IMR-90 (cell line): ENCODE data around the gene TTC39C. TPM values are rescaled to one million over a fixed set of nuclear protein-coding genes. Genes with fewer than 3 reads are reported as not detected.

Experiments
- ATAC-seq: fragments of 200-7000 bp; cut with Tn5 transposase; 2 replicates; pipeline ENCODE4 v1.9.1; 2020; ENCODE audit warnings: low read depth, mild to moderate bottlenecking, moderate library complexity
- BruUV-seq: library from RNA; stranded (reverse); fragments of 400-500 nt; replicated peaks from 2 replicates; lab custom pipeline; 2021; lab: Mats Ljungman, UMichigan
- CTCF ChIA-PET: fragments of 300-600 bp; formaldehyde crosslinking; extraction: SDS; loops from one replicate; lab custom pipeline; 2021; ENCODE audit warnings: antibody characterized with exemption; lab: Yijun Ruan, JAX
- POLR2A ChIA-PET: fragments of 300-600 bp; sonication (Branson Sonifier 250); formaldehyde crosslinking; loops from one replicate; lab custom pipeline; 2022; ENCODE audit warnings: antibody characterized with exemption; ENCODE audit not compliant: unreplicated experiment; lab: Charles Lee
- DNase-seq: peaks from one replicate; pipeline ENCODE4 v3.0.0; 2013
- H2AFZ ChIP-seq: replicated peaks from 2 replicates; pipeline ENCODE3; 2013; ENCODE audit warnings: low read length, mild to moderate bottlenecking; ENCODE audit not compliant: poor library complexity
- H2AK5ac ChIP-seq: 2 replicates; pipeline ENCODE4 v1.6.1; 2013; ENCODE audit warnings: low read depth, low read length, inconsistent platforms
- H2AK9ac ChIP-seq: replicated peaks from 2 replicates; pipeline ENCODE3; 2013; ENCODE audit warnings: mild to moderate bottlenecking, low read depth, low read length, moderate library complexity; ENCODE audit not compliant: poor library complexity
- H2BK120ac ChIP-seq: 2 replicates; pipeline ENCODE4 v1.6.1; 2013; ENCODE audit warnings: low read depth, low read length, inconsistent platforms
- H2BK15ac ChIP-seq: 3 replicates; pipeline ENCODE4 v1.6.1; 2013; ENCODE audit warnings: low read depth, low read length, inconsistent platforms
- H2BK20ac ChIP-seq: 2 replicates; pipeline ENCODE4 v1.6.1; 2013; ENCODE audit warnings: low read depth, mild to moderate bottlenecking, inconsistent platforms, low read length, moderate library complexity
- H2BK5ac ChIP-seq: 2 replicates; pipeline ENCODE4 v1.6.1; 2013; ENCODE audit warnings: mild to moderate bottlenecking, low read depth, low read length, inconsistent platforms; ENCODE audit not compliant: poor library complexity, severe bottlenecking
- H3K14ac ChIP-seq: replicated peaks from 2 replicates; pipeline ENCODE4 v1.6.1; 2013; ENCODE audit warnings: low read depth, low read length, inconsistent platforms
- H3K18ac ChIP-seq: 2 replicates; pipeline ENCODE4 v1.6.1; 2013; ENCODE audit warnings: low read depth, low read length, control low read depth
- H3K23ac ChIP-seq: 2 replicates; pipeline ENCODE4 v1.6.1; 2013; ENCODE audit warnings: low read depth, low read length, inconsistent platforms
- H3K27ac ChIP-seq: 2 replicates; pipeline ENCODE4 v1.5.1; 2013; ENCODE audit warnings: mild to moderate bottlenecking, control low read depth, low read length; ENCODE audit not compliant: insufficient read depth
- H3K27me3 ChIP-seq: 2 replicates; pipeline ENCODE4 v1.6.1; 2013; ENCODE audit warnings: low read length; ENCODE audit not compliant: control insufficient read depth, insufficient read depth
- H3K36me3 ChIP-seq: 2 replicates; pipeline ENCODE4 v1.6.1; 2013; ENCODE audit warnings: low read length, mixed read lengths; ENCODE audit not compliant: control insufficient read depth, insufficient read depth
- H3K4ac ChIP-seq: 2 replicates; pipeline ENCODE4 v1.6.1; 2013; ENCODE audit warnings: low read depth, low read length, inconsistent platforms
- H3K4me1 ChIP-seq: 2 replicates; pipeline ENCODE4 v1.6.1; 2013; ENCODE audit warnings: low read length, mixed read lengths; ENCODE audit not compliant: control insufficient read depth, insufficient read depth
- H3K4me2 ChIP-seq: 2 replicates; pipeline ENCODE4 v1.6.1; 2013; ENCODE audit warnings: low read depth, mild to moderate bottlenecking, control low read depth, low read length, moderate library complexity
- H3K4me3 ChIP-seq: 2 replicates; pipeline ENCODE4 v1.5.1; 2013; ENCODE audit warnings: low read depth, mild to moderate bottlenecking, control low read depth, low read length, moderate library complexity; ENCODE audit not compliant: insufficient read depth
- H3K56ac ChIP-seq: 2 replicates; pipeline ENCODE4 v1.6.1; 2013; ENCODE audit warnings: low read length, inconsistent platforms; ENCODE audit not compliant: insufficient read depth; ENCODE audit errors: extremely low read depth
- H3K79me1 ChIP-seq, 2 experiments: 2 replicates each; pipeline ENCODE4 v1.6.1; 2013; ENCODE audit warnings: low read length in 2 of 2, inconsistent platforms in 1 of 2, low read depth in 1 of 2
- H3K9ac ChIP-seq: 2 replicates; pipeline ENCODE4 v1.6.1; 2013; ENCODE audit warnings: low read depth, low read length, control low read depth
- H3K9me1 ChIP-seq: 2 replicates; pipeline ENCODE4 v1.6.1; 2013; ENCODE audit warnings: low read length, inconsistent platforms; ENCODE audit not compliant: insufficient read depth
- H3K9me3 ChIP-seq: 2 replicates; pipeline ENCODE4 v1.6.1; 2013; ENCODE audit warnings: low read length; ENCODE audit not compliant: control insufficient read depth, insufficient read depth
- H4K20me1 ChIP-seq: 2 replicates; pipeline ENCODE4 v1.6.1; 2013; ENCODE audit warnings: low read length, inconsistent platforms; ENCODE audit not compliant: insufficient read depth
- H4K5ac ChIP-seq: 2 replicates; pipeline ENCODE4 v1.6.1; 2013; ENCODE audit warnings: mild to moderate bottlenecking, low read depth, low read length, control low read depth
- H4K8ac ChIP-seq, 2 experiments: 2 replicates each; pipeline ENCODE4 v1.6.1; 2013; ENCODE audit warnings: low read depth in 2 of 2, low read length in 2 of 2, control low read depth in 1 of 2, inconsistent platforms in 1 of 2
- H4K91ac ChIP-seq: 2 replicates; pipeline ENCODE4 v1.6.1; 2013; ENCODE audit warnings: low read depth, low read length, inconsistent platforms; ENCODE audit not compliant: insufficient read depth
- BHLHE40 ChIP-seq: fragments of 150-350 bp; IDR thresholded peaks from 2 replicates; pipeline ENCODE4 v1.6.1; 2016; ENCODE audit warnings: mild to moderate bottlenecking, low read depth, low read length
- CHD1 ChIP-seq: IDR thresholded peaks from 2 replicates; pipeline ENCODE4 v1.6.1; 2012; ENCODE audit warnings: low read depth, low read length, improper control_type of control experiment
- FOS ChIP-seq: fragments of 150-350 bp; IDR thresholded peaks from 2 replicates; pipeline ENCODE4 v1.6.1; 2016; ENCODE audit warnings: low read depth, low read length
- MAFK ChIP-seq: IDR thresholded peaks from 2 replicates; pipeline ENCODE4 v1.6.1; 2012; ENCODE audit warnings: low read depth, low read length, improper control_type of control experiment
- MAZ ChIP-seq: IDR thresholded peaks from 2 replicates; pipeline ENCODE4 v1.6.1; 2012; ENCODE audit warnings: low read depth, mild to moderate bottlenecking, low read length, improper control_type of control experiment, moderate library complexity, borderline replicate concordance
- NFE2L2 ChIP-seq: fragments of 150-350 bp; IDR thresholded peaks from 2 replicates; pipeline ENCODE4 v1.6.1; 2016; ENCODE audit warnings: low read depth, mild to moderate bottlenecking, low read length
- POLR2A ChIP-seq: IDR thresholded peaks from 2 replicates; pipeline ENCODE4 v1.6.1; 2012; ENCODE audit warnings: mild to moderate bottlenecking, low read depth, low read length
- RAD21 ChIP-seq: IDR thresholded peaks from 2 replicates; pipeline ENCODE4 v1.6.1; 2012; ENCODE audit warnings: low read length, improper control_type of control experiment
- RCOR1 ChIP-seq: IDR thresholded peaks from 2 replicates; pipeline ENCODE4 v1.6.1; 2012; ENCODE audit warnings: mild to moderate bottlenecking, low read length, improper control_type of control experiment; ENCODE audit not compliant: insufficient replicate concordance
- SMC3 ChIP-seq: fragments of 150-350 bp; IDR thresholded peaks from 2 replicates; pipeline ENCODE4 v1.6.1; 2016; ENCODE audit warnings: low read depth, mild to moderate bottlenecking, antibody characterized with exemption, low read length, moderate library complexity
- USF2 ChIP-seq: fragments of 150-350 bp; IDR thresholded peaks from 2 replicates; pipeline ENCODE4 v1.6.1; 2017; ENCODE audit warnings: mild to moderate bottlenecking, antibody characterized with exemption, low read length, low read depth
- WGBS, 2 experiments: methylation state at CpG; one replicate each; pipeline versions ENCODE4 v1.1.5 to v1.1.7; 2013; ENCODE audit warnings: missing lambda C conversion rate in 2 of 2; ENCODE audit not compliant: insufficient read length in 1 of 2; ENCODE audit errors: extremely low coverage in 2 of 2; 5-methylcytosine and 5-hydroxymethylcytosine counted together
- dilution Hi-C: fragments of 300-500 bp; cut with HindIII; formaldehyde crosslinking; loops from one replicate; pipeline ENCODE4 v1.14.3; 2018; ENCODE audit warnings: low sequenced_read_pairs; ENCODE audit not compliant: unreplicated experiment
- in situ Hi-C: fragments of 300-500 bp; cut with MboI; formaldehyde crosslinking; loops from 3 replicates; pipeline ENCODE4 v1.14.3; 2019; ENCODE audit warnings: low sequenced_read_pairs, inconsistent platforms, mixed read lengths
- intact Hi-C: fragments of 100-400 bp; cut with micrococcal nuclease; formaldehyde crosslinking; loops from 2 replicates; pipeline ENCODE4 v1.10.0; 2022
- polyA plus RNA-seq, 3 experiments: library from polyadenylated mRNA; depleted of rRNA; stranded (reverse); fragments of >200 nt; gene quantifications; 2 replicates each; pipeline ENCODE4 v1.2.3, GENCODE V29; 2012; ENCODE audit warnings: low replicate concordance in 1 of 3
- total RNA-seq: library from RNA; depleted of rRNA; stranded (reverse); fragments of >200 nt; gene quantifications from 2 replicates; pipeline ENCODE4 v1.2.3, GENCODE V29; 2012
- TF ChIP-seq, protein P1 (sequence below): conservative IDR thresholded peaks from 2 replicates; pipeline ENCODE4 v1.5.1; 2012; ENCODE audit warnings: mild to moderate bottlenecking, low read depth, low read length, improper control_type of control experiment

Gene TTC39C
- total and polyA plus RNA-seq, 2 of the 4 experiments (the other 2 are of a cell fraction), result 8.0 to 20.8 TPM

DNA sequence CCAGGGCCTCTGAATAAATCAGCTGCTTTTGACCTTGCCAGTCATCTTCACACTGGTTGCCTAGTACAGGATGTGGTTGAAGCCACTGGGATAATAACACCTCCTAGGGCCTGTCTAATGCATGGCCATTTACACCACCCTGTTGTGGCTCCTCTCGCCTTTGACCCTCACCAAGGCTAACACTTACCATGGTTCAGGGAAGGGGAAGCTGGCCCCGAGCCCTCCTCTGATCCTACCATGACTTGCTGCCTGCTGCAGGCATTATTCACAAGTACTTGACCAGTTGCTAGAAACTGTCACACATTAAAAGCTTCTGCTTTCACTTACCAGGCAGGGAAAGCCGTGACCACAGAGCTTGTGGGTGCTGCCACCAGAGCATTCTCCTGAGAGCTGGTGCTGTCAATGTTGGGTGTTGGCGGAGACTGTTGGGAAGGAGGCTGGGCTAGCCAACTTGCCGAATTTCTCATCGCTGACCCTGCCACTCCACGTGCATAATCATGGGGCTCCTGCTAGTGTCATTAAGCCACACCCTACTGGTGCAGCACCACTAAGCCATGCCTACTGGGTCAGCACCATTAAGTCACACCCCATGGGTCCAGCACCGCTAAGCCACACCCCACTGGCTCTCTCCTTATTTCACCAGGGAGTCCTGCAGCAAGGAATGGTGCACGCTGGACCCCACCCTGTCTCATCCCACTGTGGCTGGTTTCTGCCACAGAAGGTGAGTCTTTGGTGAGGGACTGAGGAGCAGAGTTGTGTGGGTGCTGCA is 47.0 kb upstream of the TTC39C start:
- no TSS peak for BruUV-seq
- Histone ChIP-seq H4K91ac (no peak overlapping the region), H3K27me3 (peaks cover 4% of the 10 kb centered on the region), H3K56ac (no peak overlapping the region), H3K9me3 (no peaks in the 10 kb centered on the region), H2AFZ (no peak overlapping the region), H2BK20ac (no peak overlapping the region), H3K9me1 (peaks cover 4% of the 10 kb centered on the region; the same call in 1 of the 2 replicates), H4K8ac (no peak overlapping the region), H3K14ac (no peak overlapping the region), H3K4ac (no peak overlapping the region), H2AK9ac (no peak overlapping the region), H3K36me3 (no peaks in the 10 kb centered on the region), H3K23ac (no peak overlapping the region), H2BK5ac (no peak overlapping the region), H3K4me1 (no peaks in the 10 kb centered on the region; the same call in 1 of the 2 replicates), H3K18ac (no peak overlapping the region), H3K4me2 (no peak overlapping the region), H3K79me1 (no peaks in the 10 kb centered on the region), H4K20me1 (no peaks in the 10 kb centered on the region), H2BK15ac (no peak overlapping the region), H3K27ac (no peak overlapping the region), H2BK120ac (no peak overlapping the region), H3K9ac (no peak overlapping the region), H3K4me3 (no peak overlapping the region), H4K5ac (no peak overlapping the region), H2AK5ac (no peak overlapping the region)
- TF ChIP-seq RAD21 (no peak), FOS (no peak), CHD1 (no peak), POLR2A (no peak), NFE2L2 (no peak), BHLHE40 (no peak), SMC3 (no peak), MAFK (no peak), RCOR1 (no peak), MAZ (no peak), USF2 (no peak)
- TF ChIP-seq, protein P1, sequence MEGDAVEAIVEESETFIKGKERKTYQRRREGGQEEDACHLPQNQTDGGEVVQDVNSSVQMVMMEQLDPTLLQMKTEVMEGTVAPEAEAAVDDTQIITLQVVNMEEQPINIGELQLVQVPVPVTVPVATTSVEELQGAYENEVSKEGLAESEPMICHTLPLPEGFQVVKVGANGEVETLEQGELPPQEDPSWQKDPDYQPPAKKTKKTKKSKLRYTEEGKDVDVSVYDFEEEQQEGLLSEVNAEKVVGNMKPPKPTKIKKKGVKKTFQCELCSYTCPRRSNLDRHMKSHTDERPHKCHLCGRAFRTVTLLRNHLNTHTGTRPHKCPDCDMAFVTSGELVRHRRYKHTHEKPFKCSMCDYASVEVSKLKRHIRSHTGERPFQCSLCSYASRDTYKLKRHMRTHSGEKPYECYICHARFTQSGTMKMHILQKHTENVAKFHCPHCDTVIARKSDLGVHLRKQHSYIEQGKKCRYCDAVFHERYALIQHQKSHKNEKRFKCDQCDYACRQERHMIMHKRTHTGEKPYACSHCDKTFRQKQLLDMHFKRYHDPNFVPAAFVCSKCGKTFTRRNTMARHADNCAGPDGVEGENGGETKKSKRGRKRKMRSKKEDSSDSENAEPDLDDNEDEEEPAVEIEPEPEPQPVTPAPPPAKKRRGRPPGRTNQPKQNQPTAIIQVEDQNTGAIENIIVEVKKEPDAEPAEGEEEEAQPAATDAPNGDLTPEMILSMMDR, result no peak
- ATAC-seq (no peak), DNase-seq (no peak)
- CTCF ChIA-PET, result no interaction called here
- WGBS, 2 experiments, result 80% methylated on average over 1 of the region's 9 CpGs; no CpG with 5 or more reads in 1 of the 2 experiments
- in situ Hi-C loops (no loop called here), dilution Hi-C loops (no loop called here), intact Hi-C loops (no loop called here)
- POLR2A ChIA-PET, result no interaction called here
